ENCODE results near the gene EME2.

Gene EME2

DNA sequence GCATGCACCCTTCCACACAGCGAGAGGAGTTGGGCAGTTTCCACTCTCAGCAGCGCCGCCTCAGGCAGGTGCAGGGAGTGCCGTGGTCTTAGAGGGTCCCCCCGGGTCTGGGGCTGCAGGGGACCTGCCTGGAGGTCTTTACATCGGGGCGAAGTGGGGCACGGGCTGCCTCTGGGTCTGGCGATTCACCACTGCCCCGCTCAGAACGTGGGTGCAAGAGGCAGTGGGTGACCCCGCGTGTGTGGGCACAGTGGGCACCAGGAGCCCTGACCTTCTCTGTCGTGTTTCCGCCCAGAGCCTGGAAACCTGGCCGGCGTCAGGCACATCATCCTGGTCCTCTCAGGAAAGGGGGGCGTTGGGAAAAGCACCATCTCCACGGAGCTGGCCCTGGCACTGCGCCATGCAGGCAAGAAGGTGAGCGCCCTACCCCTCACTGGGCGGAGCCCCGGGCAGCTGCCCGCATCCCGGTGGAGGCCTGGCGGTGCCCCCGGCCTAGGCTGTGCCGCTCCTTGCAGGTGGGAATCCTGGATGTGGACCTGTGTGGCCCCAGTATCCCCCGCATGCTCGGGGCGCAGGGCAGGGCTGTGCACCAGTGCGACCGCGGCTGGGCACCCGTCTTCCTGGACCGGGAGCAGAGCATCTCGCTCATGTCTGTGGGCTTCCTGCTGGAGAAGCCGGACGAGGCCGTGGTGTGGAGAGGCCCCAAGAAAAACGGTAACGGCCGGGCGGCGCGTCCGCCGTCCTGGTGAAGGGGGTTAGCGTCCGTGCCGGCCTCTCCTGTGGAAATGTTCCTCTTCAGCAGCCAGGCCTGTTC lies 13.8 kb downstream of the EME2 start:
- TF ChIP-seq MYC (IDR thresholded peaks at IDR 0.05; ENCODE audit: low read depth, low read length): no peak
- no peak for TF ChIP-seq POLR2A (IDR thresholded peaks at IDR 0.05; ENCODE audit: extremely low read depth, insufficient read length)
- no peak overlapping the region for H3K4me3 ChIP-seq (ENCODE audit: low read depth, low read length)
- DNase-seq (ENCODE audit: low read depth): no peak

DNA sequence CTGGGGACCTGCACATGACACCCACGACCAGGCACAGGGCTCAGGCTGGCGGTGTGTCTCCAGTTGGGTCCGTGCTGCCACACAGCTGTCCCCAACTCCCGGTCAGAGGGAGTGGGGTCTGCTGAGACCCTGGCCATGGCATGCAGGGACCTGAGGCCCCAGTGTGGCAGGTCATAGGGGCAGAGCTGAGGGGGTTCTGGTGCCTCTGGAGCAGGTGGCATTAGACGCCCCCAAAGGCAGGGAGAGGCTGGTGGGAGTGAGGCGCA lies 14.4 kb downstream of the EME2 start:
- DNase-seq (ENCODE audit: low read depth): no peak
- TF ChIP-seq POLR2A (IDR thresholded peaks at IDR 0.05; ENCODE audit: extremely low read depth, insufficient read length) (no peak), MYC (IDR thresholded peaks at IDR 0.05; ENCODE audit: low read depth, low read length) (no peak)
- TF ChIP-seq, protein P1, sequence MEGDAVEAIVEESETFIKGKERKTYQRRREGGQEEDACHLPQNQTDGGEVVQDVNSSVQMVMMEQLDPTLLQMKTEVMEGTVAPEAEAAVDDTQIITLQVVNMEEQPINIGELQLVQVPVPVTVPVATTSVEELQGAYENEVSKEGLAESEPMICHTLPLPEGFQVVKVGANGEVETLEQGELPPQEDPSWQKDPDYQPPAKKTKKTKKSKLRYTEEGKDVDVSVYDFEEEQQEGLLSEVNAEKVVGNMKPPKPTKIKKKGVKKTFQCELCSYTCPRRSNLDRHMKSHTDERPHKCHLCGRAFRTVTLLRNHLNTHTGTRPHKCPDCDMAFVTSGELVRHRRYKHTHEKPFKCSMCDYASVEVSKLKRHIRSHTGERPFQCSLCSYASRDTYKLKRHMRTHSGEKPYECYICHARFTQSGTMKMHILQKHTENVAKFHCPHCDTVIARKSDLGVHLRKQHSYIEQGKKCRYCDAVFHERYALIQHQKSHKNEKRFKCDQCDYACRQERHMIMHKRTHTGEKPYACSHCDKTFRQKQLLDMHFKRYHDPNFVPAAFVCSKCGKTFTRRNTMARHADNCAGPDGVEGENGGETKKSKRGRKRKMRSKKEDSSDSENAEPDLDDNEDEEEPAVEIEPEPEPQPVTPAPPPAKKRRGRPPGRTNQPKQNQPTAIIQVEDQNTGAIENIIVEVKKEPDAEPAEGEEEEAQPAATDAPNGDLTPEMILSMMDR (IDR thresholded peaks at IDR 0.05; ENCODE audit: low read depth, low read length): no peak
- TF ChIP-seq, protein P2, sequence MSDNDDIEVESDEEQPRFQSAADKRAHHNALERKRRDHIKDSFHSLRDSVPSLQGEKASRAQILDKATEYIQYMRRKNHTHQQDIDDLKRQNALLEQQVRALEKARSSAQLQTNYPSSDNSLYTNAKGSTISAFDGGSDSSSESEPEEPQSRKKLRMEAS (IDR thresholded peaks at IDR 0.05; ENCODE audit: low read depth, low read length): no peak
- no peak overlapping the region for H3K4me3 ChIP-seq (ENCODE audit: low read depth, low read length)

DNA sequence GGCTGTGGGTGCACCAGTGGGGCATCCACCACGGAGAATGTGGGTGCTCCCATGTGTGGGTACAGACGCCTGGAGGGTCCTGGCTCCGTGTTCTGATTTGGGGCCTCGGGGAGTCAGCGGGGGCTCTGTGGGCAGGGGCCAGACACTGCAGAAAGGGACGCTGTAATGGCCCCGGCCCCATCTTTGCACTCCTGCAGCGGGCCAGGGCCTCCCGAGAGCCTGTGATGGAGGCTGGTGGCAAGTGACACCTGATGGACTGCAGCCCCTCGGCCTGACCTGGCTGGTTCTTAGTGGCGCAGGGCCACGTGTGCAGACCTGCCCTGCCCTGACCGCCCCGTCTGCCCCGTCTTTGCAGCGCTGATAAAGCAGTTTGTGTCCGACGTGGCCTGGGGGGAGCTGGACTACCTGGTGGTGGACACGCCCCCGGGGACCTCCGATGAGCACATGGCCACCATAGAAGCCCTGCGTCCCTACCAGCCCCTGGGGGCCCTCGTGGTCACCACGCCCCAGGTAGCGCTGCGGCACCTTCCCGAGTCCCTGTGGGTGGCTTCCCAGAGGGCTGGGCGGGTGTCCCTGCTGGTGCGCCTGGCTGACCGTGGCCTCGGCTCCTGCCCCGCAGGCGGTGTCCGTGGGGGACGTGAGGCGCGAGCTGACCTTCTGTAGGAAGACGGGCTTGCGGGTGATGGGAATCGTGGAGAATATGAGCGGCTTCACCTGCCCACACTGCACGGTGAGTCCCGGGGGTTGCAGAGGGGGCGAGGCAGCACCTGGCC lies 14.9 kb downstream of the EME2 start:
- DNase-seq (ENCODE audit: low read depth): no peak
- H3K4me3 ChIP-seq (ENCODE audit: low read depth, low read length): no peak overlapping the region
- TF ChIP-seq MYC (IDR thresholded peaks at IDR 0.05; ENCODE audit: low read depth, low read length) (no peak), POLR2A (IDR thresholded peaks at IDR 0.05; ENCODE audit: extremely low read depth, insufficient read length) (no peak)
- TF ChIP-seq, protein P1 (IDR thresholded peaks at IDR 0.05; ENCODE audit: low read depth, low read length): no peak
- TF ChIP-seq, protein P2 (IDR thresholded peaks at IDR 0.05; ENCODE audit: low read depth, low read length): no peak

DNA sequence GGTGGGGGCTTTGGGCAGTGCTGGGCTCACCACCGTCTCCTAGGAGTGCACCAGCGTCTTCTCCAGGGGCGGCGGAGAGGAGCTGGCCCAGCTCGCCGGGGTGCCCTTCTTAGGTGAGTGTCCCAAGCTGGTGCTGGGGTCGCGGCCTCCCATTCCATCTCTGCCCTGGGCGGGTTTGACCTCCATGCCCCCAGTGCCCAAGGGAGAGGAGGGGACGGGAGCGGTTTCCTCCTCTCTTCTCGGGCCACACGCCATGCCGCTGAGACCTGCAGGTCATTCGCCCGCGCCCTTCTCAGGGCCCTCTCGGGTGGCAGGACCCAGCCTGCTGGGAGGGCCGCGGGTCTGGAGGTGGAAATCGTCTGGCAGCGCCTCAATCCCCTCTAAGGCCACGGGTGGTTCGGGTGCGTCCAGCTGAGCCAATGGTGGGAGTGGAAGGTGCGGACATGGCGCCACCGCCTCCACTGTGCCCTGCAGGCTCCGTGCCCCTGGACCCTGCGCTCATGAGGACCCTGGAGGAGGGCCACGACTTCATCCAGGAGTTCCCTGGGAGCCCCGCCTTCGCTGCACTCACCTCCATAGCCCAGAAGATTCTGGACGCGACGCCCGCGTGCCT lies 15.6 kb downstream of the EME2 start:
- TF ChIP-seq MYC (IDR thresholded peaks at IDR 0.05; ENCODE audit: low read depth, low read length): no peak
- no peak for TF ChIP-seq POLR2A (IDR thresholded peaks at IDR 0.05; ENCODE audit: extremely low read depth, insufficient read length)
- TF ChIP-seq, protein P2 (IDR thresholded peaks at IDR 0.05; ENCODE audit: low read depth, low read length): no peak
- TF ChIP-seq, protein P1 (IDR thresholded peaks at IDR 0.05; ENCODE audit: low read depth, low read length): no peak
- DNase-seq (ENCODE audit: low read depth): no peak
- H3K4me3 ChIP-seq (ENCODE audit: low read depth, low read length): no peak overlapping the region

DNA sequence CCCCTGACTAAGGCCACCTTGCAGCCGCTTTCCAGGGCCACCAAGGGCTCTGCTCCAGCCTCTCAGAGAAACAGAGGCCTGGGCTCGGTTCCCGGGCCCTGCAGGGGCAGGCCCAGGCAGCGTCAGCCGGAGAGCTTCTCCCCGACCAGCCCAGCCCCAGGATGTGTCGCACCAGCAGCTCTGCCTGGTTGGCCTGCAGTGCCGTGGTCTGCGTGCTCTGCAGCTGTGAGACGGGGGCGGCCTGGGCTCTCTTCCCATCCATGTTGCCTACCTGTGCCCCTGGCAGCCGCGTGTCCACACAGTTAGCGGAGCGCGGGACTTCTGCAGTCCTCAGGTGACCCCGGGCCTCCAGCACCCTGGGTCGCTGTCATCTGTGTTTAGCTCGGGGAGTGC lies 16.1 kb downstream of the EME2 start:
- DNase-seq (ENCODE audit: low read depth): no peak
- H3K4me3 ChIP-seq (ENCODE audit: low read depth, low read length): no peak overlapping the region
- no peak for TF ChIP-seq POLR2A (IDR thresholded peaks at IDR 0.05; ENCODE audit: extremely low read depth, insufficient read length)
- TF ChIP-seq, protein P2 (IDR thresholded peaks at IDR 0.05; ENCODE audit: low read depth, low read length): no peak
- TF ChIP-seq MYC (IDR thresholded peaks at IDR 0.05; ENCODE audit: low read depth, low read length): no peak
- TF ChIP-seq, protein P1 (IDR thresholded peaks at IDR 0.05; ENCODE audit: low read depth, low read length): no peak

DNA sequence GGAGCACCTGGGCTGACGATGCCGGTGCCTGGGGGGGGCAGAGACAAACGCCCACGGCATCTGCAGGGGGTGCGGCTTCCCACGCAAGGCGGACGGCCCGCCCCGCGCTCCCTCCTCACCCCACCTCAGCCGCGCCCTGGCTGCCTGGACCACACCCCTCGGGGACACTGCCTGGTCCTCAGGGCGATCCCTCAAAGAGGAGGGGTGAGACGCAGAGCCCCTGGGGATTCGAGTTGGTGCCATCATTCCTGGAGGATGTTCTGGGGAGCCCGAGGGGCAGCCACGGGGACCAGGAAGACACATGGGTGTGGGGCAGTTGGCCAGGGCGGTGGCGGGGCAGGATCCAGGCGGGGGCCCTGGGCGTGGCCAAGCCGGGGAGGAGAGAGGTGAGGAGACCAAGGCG lies 17.0 kb downstream of the EME2 start:
- H3K4me3 ChIP-seq (ENCODE audit: low read depth, low read length): no peak overlapping the region
- DNase-seq (ENCODE audit: low read depth): no peak
- TF ChIP-seq MYC (IDR thresholded peaks at IDR 0.05; ENCODE audit: low read depth, low read length) (no peak), POLR2A (IDR thresholded peaks at IDR 0.05; ENCODE audit: extremely low read depth, insufficient read length) (no peak)
- TF ChIP-seq, protein P2 (IDR thresholded peaks at IDR 0.05; ENCODE audit: low read depth, low read length): no peak
- TF ChIP-seq, protein P1 (IDR thresholded peaks at IDR 0.05; ENCODE audit: low read depth, low read length): no peak

Data from NB4 (cell line).